Measurements from ENCODE around the gene SYNGAP1. TPM values are rescaled to one million over a fixed set of nuclear protein-coding genes. Genes with fewer than 3 reads are reported as not detected.

The SYNGAP1 gene
- total and polyA plus RNA-seq, 2 experiments from 2014 or later = 13.9 to 45.0 TPM

DNA sequence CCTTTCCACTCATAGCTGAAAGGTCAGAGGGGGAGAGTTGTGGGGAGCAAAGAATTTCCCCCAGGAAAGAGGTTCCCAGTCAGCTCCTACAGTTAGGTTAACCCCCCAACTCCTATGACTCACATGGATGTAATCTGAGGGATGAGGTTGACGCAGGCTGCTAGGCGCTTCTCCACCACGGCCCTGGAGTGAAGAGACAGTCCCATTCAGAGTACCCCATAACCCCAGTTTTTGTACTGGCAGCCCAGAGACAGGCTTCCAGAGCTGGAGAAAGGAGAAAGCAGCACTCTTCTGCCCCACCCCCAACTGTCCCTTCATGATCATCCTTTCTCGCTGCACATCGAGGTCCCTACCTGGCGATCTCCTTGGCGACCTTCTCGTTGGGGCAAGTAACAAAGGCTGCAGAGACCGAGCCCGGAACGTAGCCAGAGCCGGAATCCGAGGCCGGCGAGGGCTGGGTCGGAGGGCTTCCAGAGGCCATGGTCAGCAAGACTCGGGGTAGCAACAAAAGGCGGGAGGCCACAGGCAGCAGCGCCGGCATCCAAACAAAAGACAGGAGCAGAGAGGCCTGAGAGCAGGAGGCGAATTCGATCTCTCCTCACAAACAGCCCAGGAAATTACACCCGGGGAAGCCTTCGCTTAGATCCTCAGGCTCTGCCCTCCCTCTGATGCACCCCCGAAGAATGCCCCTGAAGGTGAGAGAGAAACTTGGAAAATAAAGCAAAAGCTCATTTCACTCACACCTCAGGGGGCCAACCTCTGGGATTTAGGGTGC is 2.5 kb upstream of the SYNGAP1 start:
- Histone ChIP-seq H3K9me2 (ENCODE audit: insufficient read depth) (no peaks in the 10 kb centered on the region), H3K4me2 (peak overlapping the region; percentile 99), H3K27ac (ENCODE audit: low read depth) (peak overlapping the region; percentile 91), H3K79me2 (replicated peaks; ENCODE audit: insufficient read depth) (peaks cover 53% of the 10 kb centered on the region), H3F3A (replicated peaks; ENCODE audit: low read depth) (peaks cover 24% of the 10 kb centered on the region), H3K4me3 (peak overlapping the region; percentile 98), H3K36me3 (ENCODE audit: insufficient read depth) (peaks cover 12% of the 10 kb centered on the region; the same call in 1 of the 2 replicates), H2AFZ (peak overlapping the region; percentile 2; the same call in 1 of the 2 replicates), H3K4me1 (ENCODE audit: insufficient read depth) (peaks cover 40% of the 10 kb centered on the region), H3K27me3 (ENCODE audit: insufficient read depth) (no peaks in the 10 kb centered on the region), H4K20me1 (replicated peaks; ENCODE audit: insufficient read depth) (peaks cover 20% of the 10 kb centered on the region)
- no peaks in the 10 kb centered on the region for H3K9me3 Mint-ChIP-seq
- TF ChIP-seq, protein P1, sequence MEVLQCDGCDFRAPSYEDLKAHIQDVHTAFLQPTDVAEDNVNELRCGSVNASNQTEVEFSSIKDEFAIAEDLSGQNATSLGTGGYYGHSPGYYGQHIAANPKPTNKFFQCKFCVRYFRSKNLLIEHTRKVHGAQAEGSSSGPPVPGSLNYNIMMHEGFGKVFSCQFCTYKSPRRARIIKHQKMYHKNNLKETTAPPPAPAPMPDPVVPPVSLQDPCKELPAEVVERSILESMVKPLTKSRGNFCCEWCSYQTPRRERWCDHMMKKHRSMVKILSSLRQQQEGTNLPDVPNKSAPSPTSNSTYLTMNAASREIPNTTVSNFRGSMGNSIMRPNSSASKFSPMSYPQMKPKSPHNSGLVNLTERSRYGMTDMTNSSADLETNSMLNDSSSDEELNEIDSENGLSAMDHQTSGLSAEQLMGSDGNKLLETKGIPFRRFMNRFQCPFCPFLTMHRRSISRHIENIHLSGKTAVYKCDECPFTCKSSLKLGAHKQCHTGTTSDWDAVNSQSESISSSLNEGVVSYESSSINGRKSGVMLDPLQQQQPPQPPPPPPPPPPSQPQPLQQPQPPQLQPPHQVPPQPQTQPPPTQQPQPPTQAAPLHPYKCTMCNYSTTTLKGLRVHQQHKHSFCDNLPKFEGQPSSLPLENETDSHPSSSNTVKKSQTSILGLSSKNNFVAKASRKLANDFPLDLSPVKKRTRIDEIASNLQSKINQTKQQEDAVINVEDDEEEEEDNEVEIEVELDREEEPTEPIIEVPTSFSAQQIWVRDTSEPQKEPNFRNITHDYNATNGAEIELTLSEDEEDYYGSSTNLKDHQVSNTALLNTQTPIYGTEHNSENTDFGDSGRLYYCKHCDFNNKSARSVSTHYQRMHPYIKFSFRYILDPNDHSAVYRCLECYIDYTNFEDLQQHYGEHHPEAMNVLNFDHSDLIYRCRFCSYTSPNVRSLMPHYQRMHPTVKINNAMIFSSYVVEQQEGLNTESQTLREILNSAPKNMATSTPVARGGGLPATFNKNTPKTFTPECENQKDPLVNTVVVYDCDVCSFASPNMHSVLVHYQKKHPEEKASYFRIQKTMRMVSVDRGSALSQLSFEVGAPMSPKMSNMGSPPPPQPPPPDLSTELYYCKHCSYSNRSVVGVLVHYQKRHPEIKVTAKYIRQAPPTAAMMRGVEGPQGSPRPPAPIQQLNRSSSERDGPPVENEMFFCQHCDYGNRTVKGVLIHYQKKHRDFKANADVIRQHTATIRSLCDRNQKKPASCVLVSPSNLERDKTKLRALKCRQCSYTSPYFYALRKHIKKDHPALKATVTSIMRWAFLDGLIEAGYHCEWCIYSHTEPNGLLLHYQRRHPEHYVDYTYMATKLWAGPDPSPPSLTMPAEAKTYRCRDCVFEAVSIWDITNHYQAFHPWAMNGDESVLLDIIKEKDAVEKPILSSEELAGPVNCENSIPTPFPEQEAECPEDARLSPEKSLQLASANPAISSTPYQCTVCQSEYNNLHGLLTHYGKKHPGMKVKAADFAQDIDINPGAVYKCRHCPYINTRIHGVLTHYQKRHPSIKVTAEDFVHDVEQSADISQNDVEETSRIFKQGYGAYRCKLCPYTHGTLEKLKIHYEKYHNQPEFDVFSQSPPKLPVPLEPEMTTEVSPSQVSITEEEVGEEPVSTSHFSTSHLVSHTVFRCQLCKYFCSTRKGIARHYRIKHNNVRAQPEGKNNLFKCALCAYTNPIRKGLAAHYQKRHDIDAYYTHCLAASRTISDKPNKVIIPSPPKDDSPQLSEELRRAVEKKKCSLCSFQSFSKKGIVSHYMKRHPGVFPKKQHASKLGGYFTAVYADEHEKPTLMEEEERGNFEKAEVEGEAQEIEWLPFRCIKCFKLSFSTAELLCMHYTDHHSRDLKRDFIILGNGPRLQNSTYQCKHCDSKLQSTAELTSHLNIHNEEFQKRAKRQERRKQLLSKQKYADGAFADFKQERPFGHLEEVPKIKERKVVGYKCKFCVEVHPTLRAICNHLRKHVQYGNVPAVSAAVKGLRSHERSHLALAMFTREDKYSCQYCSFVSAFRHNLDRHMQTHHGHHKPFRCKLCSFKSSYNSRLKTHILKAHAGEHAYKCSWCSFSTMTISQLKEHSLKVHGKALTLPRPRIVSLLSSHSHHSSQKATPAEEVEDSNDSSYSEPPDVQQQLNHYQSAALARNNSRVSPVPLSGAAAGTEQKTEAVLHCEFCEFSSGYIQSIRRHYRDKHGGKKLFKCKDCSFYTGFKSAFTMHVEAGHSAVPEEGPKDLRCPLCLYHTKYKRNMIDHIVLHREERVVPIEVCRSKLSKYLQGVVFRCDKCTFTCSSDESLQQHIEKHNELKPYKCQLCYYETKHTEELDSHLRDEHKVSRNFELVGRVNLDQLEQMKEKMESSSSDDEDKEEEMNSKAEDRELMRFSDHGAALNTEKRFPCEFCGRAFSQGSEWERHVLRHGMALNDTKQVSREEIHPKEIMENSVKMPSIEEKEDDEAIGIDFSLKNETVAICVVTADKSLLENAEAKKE (CRISPR knock-in tag; IDR thresholded peaks at IDR 0.05) = no peak
- TF ChIP-seq, protein P2, sequence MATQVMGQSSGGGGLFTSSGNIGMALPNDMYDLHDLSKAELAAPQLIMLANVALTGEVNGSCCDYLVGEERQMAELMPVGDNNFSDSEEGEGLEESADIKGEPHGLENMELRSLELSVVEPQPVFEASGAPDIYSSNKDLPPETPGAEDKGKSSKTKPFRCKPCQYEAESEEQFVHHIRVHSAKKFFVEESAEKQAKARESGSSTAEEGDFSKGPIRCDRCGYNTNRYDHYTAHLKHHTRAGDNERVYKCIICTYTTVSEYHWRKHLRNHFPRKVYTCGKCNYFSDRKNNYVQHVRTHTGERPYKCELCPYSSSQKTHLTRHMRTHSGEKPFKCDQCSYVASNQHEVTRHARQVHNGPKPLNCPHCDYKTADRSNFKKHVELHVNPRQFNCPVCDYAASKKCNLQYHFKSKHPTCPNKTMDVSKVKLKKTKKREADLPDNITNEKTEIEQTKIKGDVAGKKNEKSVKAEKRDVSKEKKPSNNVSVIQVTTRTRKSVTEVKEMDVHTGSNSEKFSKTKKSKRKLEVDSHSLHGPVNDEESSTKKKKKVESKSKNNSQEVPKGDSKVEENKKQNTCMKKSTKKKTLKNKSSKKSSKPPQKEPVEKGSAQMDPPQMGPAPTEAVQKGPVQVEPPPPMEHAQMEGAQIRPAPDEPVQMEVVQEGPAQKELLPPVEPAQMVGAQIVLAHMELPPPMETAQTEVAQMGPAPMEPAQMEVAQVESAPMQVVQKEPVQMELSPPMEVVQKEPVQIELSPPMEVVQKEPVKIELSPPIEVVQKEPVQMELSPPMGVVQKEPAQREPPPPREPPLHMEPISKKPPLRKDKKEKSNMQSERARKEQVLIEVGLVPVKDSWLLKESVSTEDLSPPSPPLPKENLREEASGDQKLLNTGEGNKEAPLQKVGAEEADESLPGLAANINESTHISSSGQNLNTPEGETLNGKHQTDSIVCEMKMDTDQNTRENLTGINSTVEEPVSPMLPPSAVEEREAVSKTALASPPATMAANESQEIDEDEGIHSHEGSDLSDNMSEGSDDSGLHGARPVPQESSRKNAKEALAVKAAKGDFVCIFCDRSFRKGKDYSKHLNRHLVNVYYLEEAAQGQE (IDR thresholded peaks at IDR 0.05; ENCODE audit: unreplicated experiment) = no peak
- TF ChIP-seq ZNF331 (CRISPR knock-in tag; IDR thresholded peaks at IDR 0.05; ENCODE audit: low read depth) = no peak
- TF ChIP-seq EZH2 (IDR thresholded peaks at IDR 0.05; ENCODE audit: low read depth, unreplicated experiment) = no peak
- TF ChIP-seq, protein P3, sequence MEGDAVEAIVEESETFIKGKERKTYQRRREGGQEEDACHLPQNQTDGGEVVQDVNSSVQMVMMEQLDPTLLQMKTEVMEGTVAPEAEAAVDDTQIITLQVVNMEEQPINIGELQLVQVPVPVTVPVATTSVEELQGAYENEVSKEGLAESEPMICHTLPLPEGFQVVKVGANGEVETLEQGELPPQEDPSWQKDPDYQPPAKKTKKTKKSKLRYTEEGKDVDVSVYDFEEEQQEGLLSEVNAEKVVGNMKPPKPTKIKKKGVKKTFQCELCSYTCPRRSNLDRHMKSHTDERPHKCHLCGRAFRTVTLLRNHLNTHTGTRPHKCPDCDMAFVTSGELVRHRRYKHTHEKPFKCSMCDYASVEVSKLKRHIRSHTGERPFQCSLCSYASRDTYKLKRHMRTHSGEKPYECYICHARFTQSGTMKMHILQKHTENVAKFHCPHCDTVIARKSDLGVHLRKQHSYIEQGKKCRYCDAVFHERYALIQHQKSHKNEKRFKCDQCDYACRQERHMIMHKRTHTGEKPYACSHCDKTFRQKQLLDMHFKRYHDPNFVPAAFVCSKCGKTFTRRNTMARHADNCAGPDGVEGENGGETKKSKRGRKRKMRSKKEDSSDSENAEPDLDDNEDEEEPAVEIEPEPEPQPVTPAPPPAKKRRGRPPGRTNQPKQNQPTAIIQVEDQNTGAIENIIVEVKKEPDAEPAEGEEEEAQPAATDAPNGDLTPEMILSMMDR (conservative IDR thresholded peaks at IDR 0.05; ENCODE audit: low read depth in 2 of 2) = no peak
- no peak for TF ChIP-seq POLR2AphosphoS5 (IDR thresholded peaks at IDR 0.05; ENCODE audit: low read depth)
- no peak for TF ChIP-seq STAT1 (IDR thresholded peaks at IDR 0.05; ENCODE audit: unreplicated experiment)
- ATAC-seq = no peak
- peaks cover 65% of the 10 kb centered on the region for H3K4me1 Mint-ChIP-seq
- H3K36me3 Mint-ChIP-seq (ENCODE audit: low read depth) = peaks cover 53% of the 10 kb centered on the region
- peaks cover 27% of the 10 kb centered on the region for H3K27me3 Mint-ChIP-seq (ENCODE audit: insufficient read depth, low read depth, poor library complexity)
- H3K27ac Mint-ChIP-seq = peak overlapping the region; percentile 96
- H3K4me3 Mint-ChIP-seq = peak overlapping the region; percentile 99
- DNase-seq (ENCODE audit: low spot score) = peak; percentile 26

Data from GM23338 (cell line).